GM12878 (cell line): ENCODE results near the gene UST. TPM values are rescaled to one million over a fixed set of nuclear protein-coding genes. Genes with fewer than 3 reads are reported as not detected.

Experiments
- BCL11A ChIP-seq: IDR thresholded peaks from 2 replicates; pipeline ENCODE4 v1.6.1; 2011; ENCODE audit warnings: low read depth, low read length
- BHLHE40 ChIP-seq, 2 experiments: fragments of 450-650 bp in 1 of 2; IDR thresholded peaks; 2 replicates each; pipeline ENCODE4 v1.6.1; 2011 to 2017; ENCODE audit warnings: low read depth in 2 of 2, borderline replicate concordance in 1 of 2, improper control_type of control experiment in 1 of 2, low read length in 1 of 2, mild to moderate bottlenecking in 1 of 2
- CBFB ChIP-seq: IDR thresholded peaks from 2 replicates; pipeline ENCODE4 v1.6.1; 2016; ENCODE audit warnings: antibody characterized with exemption, low read depth
- CHD2 ChIP-seq: IDR thresholded peaks from 2 replicates; pipeline ENCODE4 v1.6.1; 2011; ENCODE audit warnings: low read depth, low read length, improper control_type of control experiment, borderline replicate concordance
- EGR1 ChIP-seq, 2 experiments: IDR thresholded peaks; 1 replicate in 1 of 2; 2 replicates in 1 of 2; pipeline ENCODE4 v1.6.1; 2011 to 2012; ENCODE audit warnings: low read depth in 2 of 2, low read length in 2 of 2, borderline replicate concordance in 1 of 2, mild to moderate bottlenecking in 1 of 2, moderate library complexity in 1 of 2
- ELK1 ChIP-seq: IDR thresholded peaks from 2 replicates; pipeline ENCODE4 v1.6.1; 2012; ENCODE audit warnings: low read depth, low read length, improper control_type of control experiment
- EZH2 ChIP-seq: IDR thresholded peaks from 2 replicates; pipeline ENCODE4 v1.6.1; 2012; ENCODE audit warnings: low read depth, mild to moderate bottlenecking, control low read depth, inconsistent platforms, low read length, borderline replicate concordance; ENCODE audit not compliant: control insufficient read depth
- HCFC1 ChIP-seq: fragments of 150-350 bp; IDR thresholded peaks from 2 replicates; pipeline ENCODE4 v1.6.1; 2014; ENCODE audit warnings: low read length
- HDGF ChIP-seq: fragments of 450-650 bp; IDR thresholded peaks from 2 replicates; pipeline ENCODE4 v1.6.1; 2016; ENCODE audit warnings: antibody characterized with exemption
- IKZF1 ChIP-seq: fragments of 450-650 bp; conservative IDR thresholded peaks from 2 replicates; pipeline ENCODE4 v1.6.1; 2017; ENCODE audit warnings: antibody characterized with exemption, mild to moderate bottlenecking
- IRF3 ChIP-seq: fragments of 450-650 bp; IDR thresholded peaks from 2 replicates; pipeline ENCODE4 v1.6.1; 2014; ENCODE audit warnings: mild to moderate bottlenecking
- IRF5 ChIP-seq: fragments of 450-650 bp; IDR thresholded peaks from 2 replicates; pipeline ENCODE4 v1.6.1; 2017; ENCODE audit warnings: borderline replicate concordance
- JUNB ChIP-seq: IDR thresholded peaks from 2 replicates; pipeline ENCODE4 v1.6.1; 2016; ENCODE audit warnings: antibody characterized with exemption, mild to moderate bottlenecking
- MLLT1 ChIP-seq: fragments of 450-650 bp; IDR thresholded peaks from 2 replicates; pipeline ENCODE4 v1.6.1; 2016; ENCODE audit warnings: mild to moderate bottlenecking
- MTA3 ChIP-seq: IDR thresholded peaks from 2 replicates; pipeline ENCODE4 v1.6.1; 2012; ENCODE audit warnings: low read length, inconsistent platforms, borderline replicate concordance
- NBN ChIP-seq: fragments of 450-650 bp; IDR thresholded peaks from 2 replicates; pipeline ENCODE4 v1.6.1; 2016
- NFIC ChIP-seq: IDR thresholded peaks from 2 replicates; pipeline ENCODE4 v1.6.1; 2012; ENCODE audit warnings: low read depth, mild to moderate bottlenecking, inconsistent platforms, low read length, moderate library complexity
- POLR2A ChIP-seq: IDR thresholded peaks from 2 replicates; pipeline ENCODE4 v1.6.1; 2011; ENCODE audit warnings: low read depth, mild to moderate bottlenecking, low read length
- POU2F2 ChIP-seq: IDR thresholded peaks from 3 replicates; pipeline ENCODE4 v1.6.1; 2011; ENCODE audit warnings: low read depth, mild to moderate bottlenecking, low read length, borderline replicate concordance
- RELB ChIP-seq: fragments of 450-650 bp; IDR thresholded peaks from 2 replicates; pipeline ENCODE4 v1.6.1; 2017; ENCODE audit warnings: low read depth, mild to moderate bottlenecking, moderate library complexity
- SMARCA5 ChIP-seq: fragments of 450-650 bp; IDR thresholded peaks from 2 replicates; pipeline ENCODE4 v1.6.1; 2017; ENCODE audit warnings: mild to moderate bottlenecking
- SREBF1 ChIP-seq: IDR thresholded peaks from 2 replicates; pipeline ENCODE4 v1.6.1; 2012; ENCODE audit warnings: mild to moderate bottlenecking, low read length
- SRF ChIP-seq, 2 experiments: IDR thresholded peaks; 2 replicates each; pipeline ENCODE4 v1.6.1; 2011; ENCODE audit warnings: low read depth in 2 of 2, low read length in 2 of 2, mild to moderate bottlenecking in 1 of 2, moderate library complexity in 1 of 2
- SUZ12 ChIP-seq: fragments of 200-600 bp; sonication (generic); IDR thresholded peaks from one replicate; pipeline ENCODE4 v1.6.1; 2018; ENCODE audit warnings: antibody characterized with exemption, mild to moderate bottlenecking; ENCODE audit not compliant: unreplicated experiment
- polyA plus RNA-seq, 11 experiments: library from polyadenylated mRNA; depleted of rRNA in 4 of 11; unstranded in 6 of 11; stranded (reverse) in 5 of 11; fragments of >200 nt; fragmentation: Nextera tagmentation in 4 of 11; fragmentation: Illumina TruSeq in 1 of 11; extraction: Ambion mirVana in 4 of 11; extraction: Trizol in 1 of 11; gene quantifications; 1 replicate in 1 of 11; 2 replicates in 10 of 11; pipeline versions ENCODE4 v1.2.1 to v1.2.3, GENCODE V29; 2011 to 2016; ENCODE audit warnings: inconsistent platforms in 2 of 11, missing spikeins in 2 of 11, low read depth in 1 of 11
- total RNA-seq, 4 experiments: library from RNA; depleted of rRNA in 3 of 4; stranded (reverse); fragments of >200 nt in 3 of 4; fragmentation: Illumina TruSeq in 1 of 4; extraction: Trizol in 1 of 4; gene quantifications; 2 replicates each; pipeline versions ENCODE4 v1.2.1 to v1.2.3, GENCODE V29; 2013 to 2021

UST gene
- total and polyA plus RNA-seq, 10 of the 15 experiments (the other 5 are each of a cell fraction or from before 2014, with no cell fraction given), result 0.74 to 43.3 (median 2.2) TPM

- no peak for TF ChIP-seq IRF3
- TF ChIP-seq CHD2, result peak; percentile 70; the same call in 1 of the 2 replicates
- no peak for TF ChIP-seq SUZ12
- TF ChIP-seq RELB, result peak; percentile 78; the same call in 1 of the 2 replicates
- TF ChIP-seq HDGF, result peak; percentile 67; the same call in 1 of the 2 replicates
- no peak for TF ChIP-seq JUNB
- peak; percentile 81 for TF ChIP-seq CBFB
- TF ChIP-seq POU2F2, result peak; percentile 62; the same call in 1 of the 3 replicates
- TF ChIP-seq ELK1, result no peak
- TF ChIP-seq EZH2, result no peak
- no peak for TF ChIP-seq IRF5
- peak; percentile 86 to 91 for TF ChIP-seq BHLHE40 (IDR thresholded peaks at IDR 0.05; ENCODE audit: borderline replicate concordance in 1 of 2, low read depth in 2 of 2, low read length in 1 of 2)
- no peak for TF ChIP-seq POLR2A
- peak; percentile 92 for TF ChIP-seq MLLT1
- TF ChIP-seq SRF (IDR thresholded peaks at IDR 0.05; ENCODE audit: low read depth in 2 of 2, low read length in 2 of 2), result no peak
- no peak for TF ChIP-seq EGR1 (IDR thresholded peaks at IDR 0.05; ENCODE audit: borderline replicate concordance in 1 of 2, low read depth in 2 of 2, low read length in 2 of 2)
- TF ChIP-seq IKZF1, result peak; percentile 64
- peak; percentile 86 for TF ChIP-seq BCL11A
- no peak for TF ChIP-seq SMARCA5
- peak; percentile 96 for TF ChIP-seq NBN
- TF ChIP-seq MTA3, result peak; percentile 67
- TF ChIP-seq NFIC, result no peak; the same call in 1 of the 2 replicates
- TF ChIP-seq HCFC1, result no peak
- TF ChIP-seq SREBF1, result no peak
Measured at GRCh38 chr6:149055195-149055899, 308.5 kb downstream of the UST start (continued).
